GM12878 (cell line): Measurements from ENCODE around the gene TRAF3.

Experiments
- CHD2 ChIP-seq: IDR thresholded peaks from 2 replicates; pipeline ENCODE4 v1.6.1; 2011; ENCODE audit warnings: low read depth, low read length, improper control_type of control experiment, borderline replicate concordance
- EGR1 ChIP-seq, 2 experiments: IDR thresholded peaks; 1 replicate in 1 of 2; 2 replicates in 1 of 2; pipeline ENCODE4 v1.6.1; 2011 to 2012; ENCODE audit warnings: low read depth in 2 of 2, low read length in 2 of 2, borderline replicate concordance in 1 of 2, mild to moderate bottlenecking in 1 of 2, moderate library complexity in 1 of 2
- EP300 ChIP-seq, 2 experiments: fragments of 150-350 bp in 1 of 2; IDR thresholded peaks; 2 replicates each; pipeline ENCODE4 v1.6.1; 2011 to 2012; ENCODE audit warnings: low read depth in 2 of 2, low read length in 2 of 2, borderline replicate concordance in 1 of 2, improper control_type of control experiment in 1 of 2, inconsistent platforms in 1 of 2; ENCODE audit not compliant: control insufficient read depth in 1 of 2
- GABPA ChIP-seq: IDR thresholded peaks from 2 replicates; pipeline ENCODE4 v1.6.1; 2014; ENCODE audit warnings: antibody characterized with exemption, low read depth, mild to moderate bottlenecking, inconsistent platforms
- POLR2A ChIP-seq: IDR thresholded peaks from 2 replicates; pipeline ENCODE4 v1.6.1; 2011; ENCODE audit warnings: low read depth, mild to moderate bottlenecking, low read length
- STAT1 ChIP-seq: fragments of 450-650 bp; conservative IDR thresholded peaks from 2 replicates; pipeline ENCODE4 v1.6.1; 2014; ENCODE audit warnings: antibody characterized with exemption, mild to moderate bottlenecking
- SUZ12 ChIP-seq: fragments of 200-600 bp; sonication (generic); IDR thresholded peaks from one replicate; pipeline ENCODE4 v1.6.1; 2018; ENCODE audit warnings: antibody characterized with exemption, mild to moderate bottlenecking; ENCODE audit not compliant: unreplicated experiment
- TF ChIP-seq, protein P1 (sequence below), 3 experiments: IDR thresholded peaks in 2 of 3; conservative IDR thresholded peaks in 1 of 3; 2 replicates each; pipeline ENCODE4 v1.5.1; 2011; ENCODE audit warnings: low read depth in 3 of 3, low read length in 3 of 3, mild to moderate bottlenecking in 3 of 3, control low read depth in 2 of 3, moderate library complexity in 2 of 3, inconsistent platforms in 1 of 3, mixed read lengths in 1 of 3; ENCODE audit not compliant: control insufficient read depth in 2 of 3, insufficient read depth in 1 of 3; ENCODE audit errors: extremely low read depth in 1 of 3

DNA sequence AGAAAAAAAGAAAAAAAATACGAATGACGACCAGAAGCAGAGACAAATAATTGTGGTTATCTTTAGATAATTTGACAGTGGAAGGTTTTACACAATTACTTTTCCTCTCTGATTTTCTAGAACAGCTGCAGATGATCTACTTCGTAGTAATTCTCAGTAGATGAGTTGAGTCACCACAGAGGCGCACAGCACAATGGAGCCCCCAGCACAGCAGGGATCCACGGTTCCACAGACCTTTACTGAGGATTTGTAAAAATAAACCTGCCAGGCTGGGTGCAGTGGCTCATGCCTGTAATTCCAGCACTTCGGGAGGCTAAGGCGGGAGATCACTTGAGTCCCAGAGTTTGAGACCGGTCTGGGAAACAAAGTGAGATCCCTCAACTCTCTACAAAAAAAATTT is 174.6 kb downstream of the TRAF3 start:
- TF ChIP-seq EGR1 (IDR thresholded peaks at IDR 0.05; ENCODE audit: borderline replicate concordance in 1 of 2, low read depth in 2 of 2, low read length in 2 of 2) (no peak), POLR2A (no peak), EP300 (IDR thresholded peaks at IDR 0.05; ENCODE audit: borderline replicate concordance in 1 of 2, control insufficient read depth in 1 of 2, low read depth in 2 of 2, low read length in 2 of 2) (no peak), STAT1 (no peak), GABPA (no peak), CHD2 (no peak), SUZ12 (no peak)
- TF ChIP-seq, protein P1, sequence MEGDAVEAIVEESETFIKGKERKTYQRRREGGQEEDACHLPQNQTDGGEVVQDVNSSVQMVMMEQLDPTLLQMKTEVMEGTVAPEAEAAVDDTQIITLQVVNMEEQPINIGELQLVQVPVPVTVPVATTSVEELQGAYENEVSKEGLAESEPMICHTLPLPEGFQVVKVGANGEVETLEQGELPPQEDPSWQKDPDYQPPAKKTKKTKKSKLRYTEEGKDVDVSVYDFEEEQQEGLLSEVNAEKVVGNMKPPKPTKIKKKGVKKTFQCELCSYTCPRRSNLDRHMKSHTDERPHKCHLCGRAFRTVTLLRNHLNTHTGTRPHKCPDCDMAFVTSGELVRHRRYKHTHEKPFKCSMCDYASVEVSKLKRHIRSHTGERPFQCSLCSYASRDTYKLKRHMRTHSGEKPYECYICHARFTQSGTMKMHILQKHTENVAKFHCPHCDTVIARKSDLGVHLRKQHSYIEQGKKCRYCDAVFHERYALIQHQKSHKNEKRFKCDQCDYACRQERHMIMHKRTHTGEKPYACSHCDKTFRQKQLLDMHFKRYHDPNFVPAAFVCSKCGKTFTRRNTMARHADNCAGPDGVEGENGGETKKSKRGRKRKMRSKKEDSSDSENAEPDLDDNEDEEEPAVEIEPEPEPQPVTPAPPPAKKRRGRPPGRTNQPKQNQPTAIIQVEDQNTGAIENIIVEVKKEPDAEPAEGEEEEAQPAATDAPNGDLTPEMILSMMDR (IDR thresholded peaks at IDR 0.05 in 2 of 3, conservative IDR thresholded peaks at IDR 0.05 in 1 of 3; ENCODE audit: control insufficient read depth in 2 of 3, extremely low read depth in 1 of 3, insufficient read depth in 1 of 3, low read depth in 3 of 3, low read length in 3 of 3), result no peak
